ENCODE data around the gene PATL1.
A peak's percentile ranks its signal among the peaks of the same experiment; 100 is the strongest.

Gene PATL1

DNA sequence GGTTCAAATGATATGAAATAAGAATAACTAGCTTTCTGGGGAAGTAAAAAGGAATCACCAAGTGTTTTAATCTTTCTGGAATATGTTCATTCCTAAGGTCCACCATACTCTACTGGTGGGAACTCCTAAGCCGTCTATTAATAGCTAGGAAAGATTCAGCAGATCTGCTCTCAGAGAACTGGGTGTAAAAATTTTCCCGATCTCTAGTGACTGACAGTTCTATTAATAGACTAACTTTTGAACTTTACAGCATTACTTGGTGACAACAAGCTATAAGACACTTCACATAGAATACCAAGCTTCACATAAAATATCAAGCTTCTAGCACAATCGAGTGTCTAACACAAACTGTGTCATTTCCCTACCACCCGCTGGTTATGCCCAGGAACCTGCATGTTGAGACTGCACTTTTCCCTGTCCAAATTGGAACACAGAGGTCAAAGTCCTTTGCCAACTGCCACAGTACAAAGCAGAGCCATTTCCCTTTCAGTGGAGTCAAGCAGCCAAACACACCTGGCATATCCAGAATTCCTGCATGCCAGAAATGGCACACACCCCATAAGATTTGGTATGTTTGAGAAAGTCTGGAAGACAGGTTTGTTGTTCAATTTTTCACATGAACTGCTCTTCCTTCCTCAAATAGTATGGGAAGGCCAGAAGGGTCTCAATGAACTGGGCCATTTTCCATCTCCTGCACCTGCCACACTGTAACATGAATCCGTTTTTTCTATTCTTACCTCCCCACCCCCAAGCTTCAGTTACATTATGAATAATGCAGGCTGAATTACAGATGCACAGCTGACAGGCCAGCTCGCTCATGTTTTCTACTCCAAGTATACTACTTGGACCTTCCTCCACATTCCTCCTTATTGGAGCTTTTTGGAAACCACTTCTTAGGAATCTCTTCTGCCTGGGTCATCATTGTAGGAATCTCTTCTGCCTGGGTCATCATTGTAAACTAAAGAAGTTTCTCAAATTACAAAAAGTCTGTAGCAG lies 57.0 kb downstream of the PATL1 start:
- peak; percentile 87 for DNase-seq

DNA sequence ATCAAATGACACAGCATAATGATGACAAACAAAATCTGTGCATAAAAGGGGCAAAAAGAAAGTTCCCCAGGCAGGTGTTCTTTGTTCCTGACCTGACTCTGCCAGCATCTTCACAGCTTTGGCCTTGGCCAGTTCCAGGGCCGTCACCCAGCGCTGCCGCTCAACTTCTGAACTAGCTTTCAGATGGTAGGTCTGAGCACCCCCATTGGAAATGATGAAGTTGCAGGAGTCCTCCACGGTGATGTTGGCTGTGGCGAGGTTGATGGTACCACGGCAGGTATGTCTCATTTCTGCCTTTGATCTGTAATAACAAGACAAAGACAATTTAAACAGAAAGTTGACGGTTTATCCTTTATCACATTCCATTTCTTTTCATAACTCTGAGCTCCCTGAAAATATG lies 58.5 kb downstream of the PATL1 start:
- no peak for DNase-seq

DNA sequence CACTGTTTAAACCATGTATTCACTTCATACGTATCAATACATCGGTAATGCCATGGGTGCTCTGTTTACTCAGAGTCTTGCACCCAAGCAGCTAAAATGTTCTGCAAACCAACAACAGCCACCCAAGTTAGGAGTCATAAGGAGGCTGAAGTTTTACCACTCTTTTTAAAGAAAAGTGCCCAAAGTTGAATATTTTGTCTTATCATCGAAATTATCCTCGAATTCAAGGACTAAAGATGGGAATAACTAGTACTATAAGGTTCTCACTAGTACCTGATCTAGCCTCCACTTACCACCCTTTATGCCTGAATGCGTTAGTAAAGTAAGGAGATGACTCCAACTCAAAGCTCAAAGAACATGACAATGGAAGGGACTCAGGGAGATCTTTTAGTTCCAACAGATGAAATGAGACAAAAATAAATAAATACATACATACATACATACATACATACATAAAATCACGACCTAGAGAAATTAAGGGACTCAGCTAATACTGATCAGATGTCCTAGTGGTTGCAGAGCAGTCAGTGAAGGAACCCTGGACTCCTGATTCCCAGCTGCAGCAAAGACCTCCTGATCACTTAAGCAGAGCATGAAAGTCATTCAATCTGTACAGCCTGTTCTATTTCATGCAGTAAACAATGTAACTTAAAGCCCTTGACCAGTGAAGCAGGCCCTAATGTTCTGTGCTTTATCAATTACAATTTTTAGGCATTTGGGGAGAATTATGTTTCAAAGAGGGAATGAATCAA lies 61.0 kb downstream of the PATL1 start:
- DNase-seq: no peak

DNA sequence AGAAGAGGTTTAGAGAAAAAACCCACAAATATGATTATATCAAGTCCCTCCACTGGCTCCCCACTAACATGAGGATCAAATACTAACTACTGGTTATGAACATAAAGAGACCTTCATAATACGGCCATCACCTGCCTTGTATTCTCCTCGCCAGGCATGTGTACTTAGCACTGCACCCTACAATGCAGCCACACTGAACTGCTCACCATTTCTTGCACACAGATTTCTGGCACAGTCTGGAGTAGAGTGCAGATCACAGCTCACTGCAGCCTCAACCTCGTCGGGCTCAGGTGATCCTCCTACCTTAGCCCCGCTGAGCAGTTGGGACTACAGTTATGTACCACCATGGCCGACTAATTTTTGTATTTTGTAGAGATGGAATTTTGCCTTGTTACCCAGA lies 66.4 kb downstream of the PATL1 start:
- DNase-seq: no peak

DNA sequence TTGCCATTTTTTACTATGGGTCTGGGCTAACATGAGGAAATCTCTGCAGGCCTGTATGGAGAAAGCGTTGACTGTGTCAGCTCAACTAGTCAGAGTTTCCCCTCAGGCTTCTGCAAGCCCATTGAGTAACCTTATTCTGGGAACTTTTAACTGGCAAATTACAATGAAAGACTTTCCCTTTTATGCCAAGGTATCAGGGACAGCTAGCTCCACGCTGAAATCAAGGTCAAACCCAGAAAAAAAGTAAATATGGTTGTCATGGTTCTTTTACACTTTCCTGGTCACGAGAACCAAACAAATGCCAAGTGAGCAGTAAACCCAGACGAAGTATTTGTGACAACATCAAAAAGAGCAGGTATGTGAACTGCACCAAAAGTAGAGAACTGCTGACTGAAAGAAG lies 67.0 kb downstream of the PATL1 start:
- no peak for DNase-seq

DNA sequence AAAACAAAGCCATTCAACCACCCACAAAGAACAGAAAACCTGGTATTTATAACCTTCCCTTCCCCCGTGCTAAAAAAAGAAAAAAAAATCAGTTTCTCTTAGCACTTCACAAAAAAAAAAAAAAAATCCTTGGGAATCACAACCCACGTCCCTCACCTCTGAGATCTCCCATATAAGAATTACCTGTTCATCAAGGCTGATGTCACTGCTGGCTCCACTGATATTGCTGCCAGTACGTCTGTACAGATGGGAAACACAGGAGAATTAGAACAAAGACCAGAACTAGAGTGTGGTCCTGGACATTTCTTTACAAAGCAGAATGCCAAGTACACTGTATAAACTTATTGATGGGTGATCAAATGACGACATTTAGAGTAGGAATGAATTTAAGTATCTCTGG lies 68.2 kb downstream of the PATL1 start:
- DNase-seq: no peak

DNA sequence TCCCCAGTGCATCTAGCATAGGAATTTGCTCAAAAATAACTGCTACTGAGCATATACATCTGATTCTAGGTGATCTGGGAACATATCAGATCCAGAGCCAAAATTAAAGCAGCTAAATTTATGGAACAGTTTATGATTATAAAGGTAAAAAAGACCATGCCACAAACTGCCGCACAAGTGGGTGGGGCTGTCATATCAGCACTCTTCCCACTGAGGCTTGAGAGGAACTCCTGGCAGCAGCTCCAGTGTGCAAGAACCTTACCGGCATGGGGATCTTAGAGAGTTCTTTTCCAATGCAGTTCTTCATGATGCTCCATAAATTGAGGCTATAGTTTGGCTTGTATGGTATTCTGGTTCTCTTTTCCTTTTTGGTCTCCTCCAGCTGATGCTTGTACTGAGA lies 68.6 kb downstream of the PATL1 start:
- no peak for DNase-seq

DNA sequence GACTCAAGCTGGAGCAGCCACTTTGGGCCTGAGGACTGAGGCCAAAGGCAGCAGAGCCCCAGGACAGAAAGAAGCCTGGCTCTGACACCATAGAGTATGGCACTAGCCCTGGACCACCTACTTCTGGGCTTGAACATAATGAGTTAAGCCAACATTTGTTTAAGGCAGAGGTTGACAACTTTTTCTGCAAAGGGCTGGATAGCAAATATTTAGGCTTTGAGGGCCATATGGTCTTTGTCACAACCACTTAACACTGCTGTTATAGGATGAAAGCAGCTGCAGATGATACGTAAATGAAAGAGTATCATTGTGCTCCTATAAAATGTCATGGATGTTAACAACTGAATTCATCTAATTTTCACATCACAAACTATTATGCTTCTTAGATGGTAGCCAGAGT lies 69.9 kb downstream of the PATL1 start:
- DNase-seq: no peak

Data from NCI-H1092 treated with DMSO at 0.1 percent for 48 hours (cell line).